OCI-LY3 (cell line): Measurements from ENCODE around the gene CALY.

Source experiments
- CTCF ChIP-seq: fragments of 200-600, 300-600 bp; sonication (generic); IDR thresholded peaks from 2 replicates; pipeline ENCODE4 v1.5.1; 2014; ENCODE audit warnings: antibody characterized with exemption, low read length, low read depth
- EZH2phosphoT487 ChIP-seq: fragments of 200-600 bp; shearing (Covaris generic); IDR thresholded peaks from 2 replicates; pipeline ENCODE4 v1.6.1; 2018; ENCODE audit warnings: antibody characterized with exemption, mixed run types, low read depth

GRCh38 chr10:133336577-133337369 lies at the start of gene CALY:
- TF ChIP-seq CTCF (no peak), EZH2phosphoT487 (no peak)
